GM18867 (cell line): Measurements from ENCODE around the gene PRKCH.
A peak's percentile ranks its signal among the peaks of the same experiment; 100 is the strongest.

Source experiments
- ATAC-seq: cut with Tn5 transposase; IDR thresholded peaks from one replicate; pipeline ENCODE4 v1.9.1; 2021; ENCODE audit warnings: mild to moderate bottlenecking, moderate library complexity; ENCODE audit not compliant: unreplicated experiment

Gene PRKCH

GRCh38 chr14:61561657-61562276 lies 240.4 kb downstream of the PRKCH start:
- no peak for ATAC-seq

GRCh38 chr14:61562321-61563161 lies 241.2 kb downstream of the PRKCH start:
- ATAC-seq = no peak

GRCh38 chr14:61563162-61563511 lies 241.8 kb downstream of the PRKCH start:
- no peak for ATAC-seq

GRCh38 chr14:61563880-61564617 lies 242.7 kb downstream of the PRKCH start:
- ATAC-seq = no peak

DNA sequence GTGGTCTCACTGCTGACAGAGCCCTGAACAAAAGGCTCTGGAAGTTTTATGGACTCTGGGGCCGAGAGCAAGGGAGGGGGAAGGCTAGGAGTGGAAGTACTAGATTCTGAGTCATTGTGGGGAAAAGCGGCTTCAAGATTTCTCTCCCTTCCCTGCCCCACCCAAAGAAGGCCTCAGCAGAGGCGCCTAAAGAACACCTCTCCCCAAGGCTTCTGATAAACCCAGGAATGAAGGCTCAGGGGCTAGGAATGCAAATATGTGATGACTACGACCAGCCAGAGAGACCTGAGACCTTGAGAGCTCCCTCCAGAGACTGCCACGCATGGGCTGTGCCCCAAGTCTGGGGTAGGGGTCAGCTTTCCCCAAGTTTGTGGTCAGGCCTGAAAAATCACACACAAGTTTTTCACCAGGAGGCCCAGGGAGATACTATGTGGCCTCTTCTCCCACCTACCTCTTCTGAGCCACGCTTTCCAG lies 243.3 kb downstream of the PRKCH start:
- no peak for ATAC-seq

GRCh38 chr14:61565181-61565580 lies 243.8 kb downstream of the PRKCH start:
- ATAC-seq = no peak

DNA sequence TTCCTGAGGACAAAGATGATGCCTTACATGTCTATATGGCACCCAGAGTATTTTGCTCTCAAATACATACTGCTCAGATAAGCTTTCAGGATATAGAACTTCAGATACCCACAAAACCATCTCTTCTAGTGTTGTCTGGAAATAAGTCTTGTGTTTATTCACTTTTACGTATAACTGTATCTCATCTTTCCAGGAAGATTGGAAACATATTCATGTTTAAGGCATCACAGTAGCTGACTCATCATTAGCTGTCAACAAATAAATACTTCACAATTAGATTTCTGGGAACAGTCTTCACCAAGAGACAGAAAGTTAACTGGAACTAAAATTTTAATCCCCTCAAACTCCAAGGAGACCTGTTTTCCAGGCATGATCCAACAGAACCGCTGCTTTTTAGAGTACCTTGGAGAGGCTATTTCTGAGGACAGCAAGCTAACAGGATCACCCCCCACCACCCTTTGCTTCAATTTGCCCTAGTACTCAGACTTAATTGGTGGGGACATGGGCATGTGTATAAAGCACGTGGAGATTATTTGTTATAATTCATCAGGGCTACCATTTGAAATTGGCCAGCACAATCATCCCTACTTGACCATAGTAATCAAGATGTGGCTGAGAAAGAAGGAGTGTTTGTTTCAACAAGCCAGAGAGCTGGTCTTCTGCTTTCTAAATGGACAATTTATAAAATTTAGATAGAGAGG lies 244.6 kb downstream of the PRKCH start:
- no peak for ATAC-seq

GRCh38 chr14:61566537-61567225 lies 245.3 kb downstream of the PRKCH start:
- ATAC-seq = no peak

DNA sequence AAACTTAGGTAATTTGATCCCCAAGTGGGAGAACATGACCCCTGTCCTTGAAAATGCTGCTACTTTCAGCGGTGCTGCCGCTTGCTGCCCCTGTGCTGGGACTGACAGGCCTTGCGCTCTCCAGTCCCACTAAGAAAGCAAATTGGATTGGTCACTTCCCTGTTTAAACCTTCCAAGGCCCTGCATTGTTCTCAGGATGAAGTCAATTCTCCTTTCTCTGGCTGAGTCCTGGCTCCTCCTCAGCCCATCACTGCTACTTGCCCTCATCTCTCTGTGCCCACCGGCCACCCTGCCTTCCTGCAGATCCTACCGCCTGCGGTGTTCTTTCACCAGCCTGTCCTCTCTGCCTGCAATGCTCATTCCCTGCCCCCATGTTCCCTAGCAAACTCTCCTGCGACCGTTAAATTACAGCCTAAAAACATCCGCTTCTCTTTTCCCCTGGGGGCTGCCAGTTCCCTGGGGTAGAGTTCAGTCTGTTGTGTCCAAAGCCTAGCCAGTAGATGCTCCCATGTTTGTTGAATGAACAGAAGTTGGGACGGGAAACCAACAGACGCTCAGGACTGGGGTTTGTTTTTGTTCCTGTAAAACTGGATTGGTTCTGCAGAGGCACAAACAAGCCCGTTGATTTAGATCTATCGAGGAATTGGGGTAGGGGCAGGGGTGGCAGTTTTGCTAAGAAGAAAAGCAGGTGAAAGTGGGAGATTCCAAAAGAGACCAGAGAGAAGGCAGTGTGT lies 246.6 kb downstream of the PRKCH start:
- ATAC-seq = no peak

GRCh38 chr14:61568572-61569011 lies 247.2 kb downstream of the PRKCH start:
- peak; percentile 88 for ATAC-seq

- no peak for ATAC-seq
Measured at GRCh38 chr14:61569308-61569707, 247.9 kb downstream of the PRKCH start.

DNA sequence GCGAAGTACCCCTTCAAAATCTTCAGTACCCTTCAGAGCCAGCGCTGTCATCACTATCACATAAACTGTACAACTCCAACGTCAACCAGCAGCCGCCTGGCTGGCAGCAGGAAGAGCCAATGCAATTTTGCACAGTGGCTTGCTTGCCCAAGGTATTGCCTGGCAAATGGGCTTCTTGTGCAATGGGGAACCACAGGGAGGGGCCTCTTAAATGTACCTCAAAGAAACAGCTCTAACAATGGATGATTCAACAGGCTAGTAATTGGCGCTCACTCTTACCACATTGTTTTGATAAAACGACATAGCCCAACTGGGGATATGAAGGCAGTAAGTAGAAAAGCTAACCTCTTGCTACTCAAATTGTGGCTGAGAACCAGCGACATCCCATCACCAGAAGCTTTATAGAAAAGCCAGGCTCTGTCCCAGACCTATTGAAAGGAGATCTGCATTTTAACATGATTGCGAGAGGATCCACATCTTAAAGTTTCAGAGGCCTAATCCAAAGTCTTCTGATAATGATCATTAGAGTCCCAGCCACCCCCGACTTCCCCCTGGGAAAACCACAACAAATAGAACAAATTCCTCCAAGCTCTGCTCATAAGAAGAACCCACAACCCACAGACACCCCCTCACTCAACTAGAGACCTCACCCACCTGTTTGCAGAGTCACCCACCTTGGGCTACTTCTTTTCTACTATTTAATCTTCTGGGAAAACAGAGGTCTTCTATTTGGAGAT lies 248.6 kb downstream of the PRKCH start:
- no peak for ATAC-seq

DNA sequence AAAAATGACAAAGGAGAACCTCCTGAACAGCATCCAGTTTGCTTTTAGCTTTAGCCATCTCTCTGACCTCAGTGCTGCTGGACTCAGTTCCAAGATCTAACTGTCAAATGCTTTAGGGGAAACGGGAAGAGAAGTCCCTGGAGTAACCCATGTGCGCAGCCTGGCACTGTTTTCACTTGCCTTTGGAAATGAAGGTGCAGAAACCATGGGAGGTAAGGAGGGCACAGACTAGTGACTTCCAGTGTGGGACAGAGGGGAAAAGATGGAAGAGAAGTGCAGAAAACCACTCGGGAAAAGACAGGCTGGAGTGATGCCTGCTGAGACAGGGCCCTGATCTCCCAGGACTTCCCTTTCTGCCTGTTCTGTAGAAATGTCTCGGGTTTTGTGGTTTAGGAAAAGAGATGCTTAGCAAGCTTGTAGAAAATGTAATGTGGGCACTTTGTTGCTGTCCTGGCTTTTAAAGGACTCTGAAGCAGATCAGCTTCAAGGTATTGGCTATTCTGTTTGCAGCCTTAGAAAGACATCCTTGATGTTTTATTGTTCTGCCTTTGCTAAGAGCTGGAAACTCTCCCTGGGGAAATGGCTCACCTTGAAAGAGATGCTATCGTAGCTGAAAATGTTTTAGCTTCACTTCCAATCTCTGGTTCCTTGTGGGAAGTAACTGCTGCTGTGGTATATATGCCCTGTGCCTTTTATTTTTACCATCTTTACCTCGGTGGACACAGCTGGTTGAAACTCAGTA lies 249.3 kb downstream of the PRKCH start:
- ATAC-seq = no peak

- no peak for ATAC-seq
Measured at GRCh38 chr14:61571917-61572316, 250.5 kb downstream of the PRKCH start.

DNA sequence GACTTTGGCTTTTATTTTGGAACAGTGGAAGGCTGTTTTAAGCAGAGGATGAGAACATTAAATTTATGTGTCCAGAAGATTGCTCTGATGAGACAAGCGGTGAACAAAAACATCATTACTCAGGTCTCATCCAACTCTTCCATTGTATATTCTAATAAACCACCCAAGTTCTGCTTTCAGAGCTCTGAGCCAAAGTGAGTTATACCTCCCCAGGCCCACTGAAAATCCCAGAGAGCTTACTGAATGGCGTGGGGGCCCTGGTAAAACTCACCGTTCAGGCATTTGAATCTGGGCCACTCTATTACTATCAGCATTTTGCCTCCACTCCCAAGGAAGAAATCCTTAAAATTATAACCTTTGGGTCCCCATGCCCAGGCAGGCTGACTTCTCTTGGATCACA lies 251.9 kb downstream of the PRKCH start:
- ATAC-seq = no peak

DNA sequence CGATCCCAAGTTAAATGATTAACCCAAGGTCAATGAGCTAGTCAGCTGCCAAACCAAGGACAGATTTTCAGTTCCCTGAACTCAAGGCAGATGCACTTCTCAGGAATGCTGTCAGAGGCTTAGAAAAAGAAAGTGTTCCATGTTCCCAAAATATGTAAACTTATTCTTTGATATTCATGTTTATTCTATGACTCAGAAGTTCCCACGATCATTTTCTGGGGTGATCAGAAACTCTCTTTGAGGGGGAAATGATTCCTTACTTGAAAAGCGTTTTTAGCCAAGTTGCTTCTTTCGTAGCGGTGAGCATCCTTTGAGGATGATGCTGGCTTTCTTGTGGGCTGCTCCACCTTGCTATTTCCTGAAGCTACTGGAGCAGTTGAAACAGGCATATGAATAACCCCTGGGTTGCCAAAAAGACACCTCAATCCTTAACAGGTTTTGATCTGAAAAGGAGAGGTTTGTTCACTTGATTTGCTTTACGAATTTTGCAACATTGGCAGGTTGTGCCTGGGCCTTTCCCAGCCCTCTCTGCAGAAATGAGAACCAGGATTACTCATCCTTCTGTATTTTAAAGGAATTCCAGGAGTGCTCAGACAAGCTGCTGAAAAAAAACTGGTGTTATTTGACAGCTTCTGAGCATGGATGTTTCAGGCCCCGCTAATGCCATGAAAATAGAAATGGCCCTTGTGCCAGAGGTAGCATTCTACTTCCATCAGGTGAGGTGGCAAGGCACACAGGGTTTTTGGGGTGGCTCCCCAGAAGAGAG lies 252.6 kb downstream of the PRKCH start:
- ATAC-seq = no peak

DNA sequence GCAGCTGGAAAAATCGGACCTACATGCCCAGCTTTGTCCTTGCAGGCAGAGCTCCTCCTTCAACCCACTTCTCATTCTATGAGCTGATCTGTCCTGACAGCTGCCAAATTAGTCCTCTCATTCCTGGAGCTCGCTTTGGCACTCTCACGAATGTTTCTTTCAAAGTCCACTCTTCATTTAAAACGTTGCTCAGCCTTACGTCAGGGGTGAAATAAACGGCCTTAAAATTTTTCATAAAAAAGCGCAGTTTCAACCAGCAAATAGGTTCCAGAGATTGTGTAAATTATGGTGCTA lies 253.1 kb downstream of the PRKCH start:
- ATAC-seq = no peak

GRCh38 chr14:61575126-61575525 lies 253.7 kb downstream of the PRKCH start:
- no peak for ATAC-seq
